Pancreas (tissue), 10 donors: Measurements from ENCODE around the gene CD244. TPM values are rescaled to one million over a fixed set of nuclear protein-coding genes. Genes with fewer than 3 reads are reported as not detected.

Experiments used
- ATAC-seq, 4 donors: fragments of 200-7000 bp; cut with Tn5 transposase; one replicate each; pipeline versions ENCODE4 v1.8.0 to v1.9.1; 2020; ENCODE audit warnings: mild to moderate bottlenecking in 4 of 4, moderate library complexity in 4 of 4
- DNase-seq, 6 donors: peaks; one replicate each; pipeline ENCODE4 v3.0.0-alpha.2; 2020
- FAIRE-seq: peaks from 2 replicates; lab custom pipeline; 2012; peaks lifted over from hg19 to GRCh38; lab: Jason Lieb, UNC
- H3K27ac ChIP-seq, 4 donors: fragments of 200-600 bp; sonication (generic); 1 replicate in 3 of 4; 2 replicates in 1 of 4; pipeline versions ENCODE4 v1.5.0 to v1.8.0; 2020
- H3K27me3 ChIP-seq, 4 donors: fragments of 200-600 bp; one replicate each; pipeline ENCODE4 v1.8.0; 2021
- H3K36me3 ChIP-seq, 3 donors: fragments of 200-600 bp; sonication (generic) in 1 of 3; one replicate each; pipeline versions ENCODE4 v1.5.0 to v1.8.0; 2020 to 2021
- H3K4me1 ChIP-seq, 3 donors: fragments of 200-600 bp; one replicate each; pipeline ENCODE4 v1.8.0; 2021
- H3K4me3 ChIP-seq, 4 donors: fragments of 200-600 bp; sonication (generic) in 2 of 4; one replicate each; pipeline versions ENCODE4 v1.5.0 to v1.8.0; 2020 to 2021
- H3K9me3 ChIP-seq, 4 donors: fragments of 200-600 bp; one replicate each; pipeline ENCODE4 v1.8.0; 2021
- WGBS, 2 donors: extraction: QIAGEN DNeasy Blood & Tissue Kit; methylation state at CpG; one replicate each; pipeline ENCODE4 v1.1.7; 2013; 5-methylcytosine and 5-hydroxymethylcytosine counted together
- intact Hi-C, 3 donors: fragments of 100-400 bp; cut with DNase I; formaldehyde crosslinking; loops; one replicate each; pipeline versions ENCODE4 v1.11.1 to v1.14.2; 2022
- polyA plus RNA-seq, 2 donors: library from polyadenylated mRNA; stranded (reverse); fragments of 200-250 nt; gene quantifications; one replicate each; pipeline ENCODE4 v1.2.3, GENCODE V29; 2013
- total RNA-seq, 6 donors: library from RNA; stranded (reverse); fragmentation: NEBNext Ultra II Directional in 4 of 6; extraction: Animal tissue kit (Norgen Biotek cat#: 25700) in 4 of 6; gene quantifications; one replicate each; pipeline versions ENCODE4 v1.2.1 to v1.2.4, GENCODE V29; 2021 to 2023
- TF ChIP-seq, protein P1 (sequence below), 4 donors: fragments of 200-600 bp; sonication (generic) in 3 of 4; IDR thresholded peaks; one replicate each; pipeline versions ENCODE4 v1.5.0 to v1.8.0; 2021; ENCODE audit warnings: antibody characterized with exemption in 4 of 4
- donor health status: healthy with polysubstance abuse.
- donor health status: DM: no; HTN: no; CAD: no; lungs with moderate emphysema.
- donor health status: DM: no; HTN: no; CAD: no.
- donor health status: control.
- donor health status: control.
- donor health status: Bipolar disorder and iron deficiency.
- donor health status: DM: yes; HTN: yes; CAD: no.
- donor health status: DM: no; HTN: no; CAD: no.
- donor health status: DM: no; HTN: no; CAD: no.
- donor health status: DM: yes; HTN: yes; CAD: no.

The CD244 gene
- total and polyA plus RNA-seq, 8 donors: 0.06 to 0.79 (median 0.14) TPM; not detected in 2

DNA sequence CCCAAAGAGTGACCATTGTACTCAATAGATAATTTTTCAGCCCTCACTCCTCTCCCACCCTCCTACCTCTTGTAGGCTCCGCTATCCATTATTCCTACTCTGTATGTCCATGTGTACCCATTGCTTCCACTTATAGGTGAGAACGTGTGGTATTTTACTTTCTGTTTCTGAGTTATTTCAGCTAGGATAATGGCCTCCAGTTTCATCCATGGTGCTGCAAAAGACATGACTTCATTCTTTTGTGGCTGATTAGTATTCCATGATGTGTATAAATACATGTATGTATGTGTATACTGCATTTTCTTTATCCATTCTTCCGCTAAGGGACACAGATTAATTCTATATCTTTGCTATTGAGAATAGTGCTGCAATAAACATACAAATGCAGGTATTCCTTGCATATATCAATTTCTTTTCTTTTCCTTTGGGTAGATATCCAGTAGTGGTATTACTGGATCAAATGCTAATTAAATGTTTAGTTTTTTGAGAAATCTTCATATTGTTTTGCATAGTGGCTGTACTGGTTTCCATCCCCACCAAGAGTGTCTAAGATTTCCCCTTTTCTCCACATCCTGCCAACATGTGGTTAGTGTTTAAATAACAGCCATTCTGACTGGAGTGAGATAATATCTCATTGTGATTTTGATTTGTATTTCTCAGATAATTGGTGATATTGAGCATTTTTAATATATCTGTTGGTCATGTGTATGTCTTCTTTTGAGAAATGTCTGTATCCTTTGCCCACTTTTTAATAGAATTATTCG, 61.9 kb downstream of the CD244 start:
- Histone ChIP-seq H3K4me3 (no peak overlapping the region), H3K27ac (no peak overlapping the region), H3K9me3 (no peaks in the 10 kb centered on the region), H3K27me3 (no peaks in the 10 kb centered on the region), H3K4me1 (no peaks in the 10 kb centered on the region), H3K36me3 (no peaks in the 10 kb centered on the region)
- intact Hi-C loops: no loop called here
- ATAC-seq (no peak), DNase-seq (no peak), FAIRE-seq (no peak)
- 41 to 42% methylated on average over 4 of the region's 4 CpGs for WGBS, 2 donors
- TF ChIP-seq, protein P1, sequence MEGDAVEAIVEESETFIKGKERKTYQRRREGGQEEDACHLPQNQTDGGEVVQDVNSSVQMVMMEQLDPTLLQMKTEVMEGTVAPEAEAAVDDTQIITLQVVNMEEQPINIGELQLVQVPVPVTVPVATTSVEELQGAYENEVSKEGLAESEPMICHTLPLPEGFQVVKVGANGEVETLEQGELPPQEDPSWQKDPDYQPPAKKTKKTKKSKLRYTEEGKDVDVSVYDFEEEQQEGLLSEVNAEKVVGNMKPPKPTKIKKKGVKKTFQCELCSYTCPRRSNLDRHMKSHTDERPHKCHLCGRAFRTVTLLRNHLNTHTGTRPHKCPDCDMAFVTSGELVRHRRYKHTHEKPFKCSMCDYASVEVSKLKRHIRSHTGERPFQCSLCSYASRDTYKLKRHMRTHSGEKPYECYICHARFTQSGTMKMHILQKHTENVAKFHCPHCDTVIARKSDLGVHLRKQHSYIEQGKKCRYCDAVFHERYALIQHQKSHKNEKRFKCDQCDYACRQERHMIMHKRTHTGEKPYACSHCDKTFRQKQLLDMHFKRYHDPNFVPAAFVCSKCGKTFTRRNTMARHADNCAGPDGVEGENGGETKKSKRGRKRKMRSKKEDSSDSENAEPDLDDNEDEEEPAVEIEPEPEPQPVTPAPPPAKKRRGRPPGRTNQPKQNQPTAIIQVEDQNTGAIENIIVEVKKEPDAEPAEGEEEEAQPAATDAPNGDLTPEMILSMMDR (IDR thresholded peaks at IDR 0.05): no peak

DNA sequence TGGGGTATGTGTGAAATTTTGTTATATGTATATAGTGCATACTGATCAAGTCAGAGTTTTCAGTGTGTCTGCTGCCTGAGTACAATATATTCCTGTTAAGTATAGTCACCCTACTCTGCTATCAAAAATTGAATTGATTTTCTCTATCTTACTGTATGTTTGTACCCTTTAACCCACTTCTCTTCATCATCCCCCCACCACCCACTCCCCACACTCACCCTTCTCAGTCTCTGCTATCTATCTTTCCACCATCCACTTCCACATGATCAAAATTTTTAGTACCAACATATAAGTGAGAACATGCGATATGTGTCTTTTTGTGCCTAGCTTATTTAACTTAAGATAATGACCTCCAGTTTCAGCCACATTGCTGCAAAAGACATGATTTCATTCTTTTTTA, 62.5 kb downstream of the CD244 start:
- TF ChIP-seq, protein P1 (IDR thresholded peaks at IDR 0.05): no peak
- WGBS, 2 donors: 94 to 95% methylated on average over 1 of the region's 1 CpG

DNA sequence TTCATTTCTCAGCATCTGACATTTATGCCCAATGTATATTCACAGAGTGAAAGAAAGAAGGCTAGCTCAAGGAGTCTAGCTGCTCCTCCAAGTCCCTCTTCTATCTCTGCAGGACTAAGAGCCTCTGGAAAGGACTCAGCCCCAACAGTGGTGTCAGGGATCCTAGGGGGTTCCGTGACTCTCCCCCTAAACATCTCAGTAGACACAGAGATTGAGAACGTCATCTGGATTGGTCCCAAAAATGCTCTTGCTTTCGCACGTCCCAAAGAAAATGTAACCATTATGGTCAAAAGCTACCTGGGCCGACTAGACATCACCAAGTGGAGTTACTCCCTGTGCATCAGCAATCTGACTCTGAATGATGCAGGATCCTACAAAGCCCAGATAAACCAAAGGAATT, 63.0 kb downstream of the CD244 start:
- Histone ChIP-seq H3K4me3 (no peak overlapping the region), H3K27me3 (no peaks in the 10 kb centered on the region), H3K4me1 (no peaks in the 10 kb centered on the region), H3K27ac (no peak overlapping the region), H3K36me3 (no peaks in the 10 kb centered on the region), H3K9me3 (no peaks in the 10 kb centered on the region)
- intact Hi-C loops: no loop called here
- FAIRE-seq: no peak
- ATAC-seq: no peak
- 74 to 83% methylated on average over 5 of the region's 5 CpGs for WGBS, 2 donors
- DNase-seq: no peak
- TF ChIP-seq, protein P1 (IDR thresholded peaks at IDR 0.05): no peak

More for the DNA sequence above, 62.5 kb downstream of the CD244 start:
- FAIRE-seq (no peak), DNase-seq (no peak), ATAC-seq (no peak)
- Histone ChIP-seq H3K4me1 (no peaks in the 10 kb centered on the region), H3K27ac (no peak overlapping the region), H3K27me3 (no peaks in the 10 kb centered on the region), H3K9me3 (no peaks in the 10 kb centered on the region), H3K4me3 (no peak overlapping the region), H3K36me3 (no peaks in the 10 kb centered on the region)
- intact Hi-C loops: no loop called here

DNA sequence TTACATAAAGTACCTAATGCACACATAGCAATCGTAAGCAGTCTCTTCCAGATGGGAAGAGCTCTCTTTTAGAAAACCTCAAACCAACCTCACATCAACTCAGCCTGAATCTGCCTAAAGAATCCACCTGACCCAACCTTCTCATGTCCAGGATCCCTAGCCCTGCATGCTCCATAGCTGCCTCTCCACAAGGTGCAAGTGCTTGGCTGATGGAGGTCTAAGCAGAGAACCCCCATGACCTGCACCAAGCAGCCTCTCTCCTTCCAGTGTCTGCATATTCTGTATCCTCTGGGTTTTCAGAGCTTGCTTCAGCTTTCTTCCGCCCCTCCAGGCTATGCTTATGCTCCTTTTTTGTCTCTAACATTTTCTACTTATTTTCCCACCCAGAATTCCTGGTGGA, 64.2 kb downstream of the CD244 start:
- H3K27ac ChIP-seq: no peak overlapping the region
- intact Hi-C loops: no loop called here

More for the DNA sequence above, 64.2 kb downstream of the CD244 start:
- Histone ChIP-seq H3K4me1 (no peaks in the 10 kb centered on the region), H3K9me3 (no peaks in the 10 kb centered on the region), H3K27me3 (no peaks in the 10 kb centered on the region), H3K36me3 (no peaks in the 10 kb centered on the region), H3K4me3 (no peak overlapping the region)
- TF ChIP-seq, protein P1 (IDR thresholded peaks at IDR 0.05): no peak
- FAIRE-seq (no peak), DNase-seq (no peak), ATAC-seq (no peak)
- 84 to 91% methylated on average over 2 of the region's 2 CpGs for WGBS, 2 donors
